HG03457 (cell line): ENCODE results near the gene CXCL11.
"Not testable (repeated sequence)": the region's sequence is repeated elsewhere in the genome, so short reads cannot be mapped to it uniquely, and the experiment has no call there.

ENCODE experiments used
- ATAC-seq: cut with Tn5 transposase; IDR thresholded peaks from one replicate; pipeline ENCODE4 v1.9.1; 2021; ENCODE audit warnings: moderate number of reproducible peaks; ENCODE audit not compliant: unreplicated experiment

The CXCL11 gene

GRCh38 chr4:76043306-76043705, 7.4 kb upstream of the CXCL11 start:
- ATAC-seq, result not testable (repeated sequence)

- not testable (repeated sequence) for ATAC-seq
Observed at GRCh38 chr4:76042241-76042998, 6.5 kb upstream of the CXCL11 start.

GRCh38 chr4:76036855-76037254, 985 bp upstream of the CXCL11 start:
- no peak for ATAC-seq

GRCh38 chr4:76035141-76035540, 729 bp downstream of the CXCL11 start:
- no peak for ATAC-seq

GRCh38 chr4:76029300-76029699, 6.6 kb downstream of the CXCL11 start:
- ATAC-seq, result no peak

- ATAC-seq, result no peak
Observed at GRCh38 chr4:76028350-76028765, 7.5 kb downstream of the CXCL11 start.

GRCh38 chr4:76024065-76024464, 11.8 kb downstream of the CXCL11 start:
- ATAC-seq, result no peak

- ATAC-seq, result no peak
Observed at GRCh38 chr4:76023389-76023788, 12.5 kb downstream of the CXCL11 start, which contains the start of gene CXCL10. Gene CXCL10, minus strand, starts transcription at chr4:76023497. Its CDS starts 66 bp downstream, at chr4:76023431.

- ATAC-seq, result no peak
Observed at GRCh38 chr4:76022677-76023076, 13.2 kb downstream of the CXCL11 start.

GRCh38 chr4:76022031-76022430, 13.8 kb downstream of the CXCL11 start:
- no peak for ATAC-seq

- ATAC-seq, result no peak
Observed at GRCh38 chr4:76017056-76017686, 18.7 kb downstream of the CXCL11 start.

- ATAC-seq, result peak; percentile 52
Observed at GRCh38 chr4:76016393-76016792, 19.5 kb downstream of the CXCL11 start.

- ATAC-seq, result no peak
Observed at GRCh38 chr4:76013540-76013939, 22.3 kb downstream of the CXCL11 start.

GRCh38 chr4:76012388-76012801, 23.5 kb downstream of the CXCL11 start:
- ATAC-seq, result no peak

GRCh38 chr4:76011700-76012387, 24.0 kb downstream of the CXCL11 start:
- peak; percentile 62 for ATAC-seq

GRCh38 chr4:76011018-76011670, 24.7 kb downstream of the CXCL11 start:
- ATAC-seq, result no peak

- ATAC-seq, result no peak
Observed at GRCh38 chr4:76010576-76010975, 25.3 kb downstream of the CXCL11 start.

- no peak for ATAC-seq
Observed at GRCh38 chr4:76009311-76009710, 26.6 kb downstream of the CXCL11 start.

- ATAC-seq, result no peak
Observed at GRCh38 chr4:76007089-76007862, 28.6 kb downstream of the CXCL11 start, which contains the start of gene CXCL9. Gene CXCL9, minus strand, starts transcription at chr4:76007509. Its CDS starts 60 bp downstream, at chr4:76007449.

- ATAC-seq, result no peak
Observed at GRCh38 chr4:76003620-76004019, 32.2 kb downstream of the CXCL11 start.
